Measurements from ENCODE around the gene UBN1.

Gene UBN1

GRCh38 chr16:4864728-4865127 is 17.4 kb downstream of the UBN1 start:
- DNase-seq = no peak

- DNase-seq = no peak
Measured at GRCh38 chr16:4865231-4865860, 18.1 kb downstream of the UBN1 start.

- no peak for DNase-seq
Measured at GRCh38 chr16:4866586-4866985, 19.3 kb downstream of the UBN1 start.

GRCh38 chr16:4868026-4868425 is 20.7 kb downstream of the UBN1 start:
- DNase-seq = no peak

- DNase-seq = no peak
Measured at GRCh38 chr16:4868535-4868934, 21.3 kb downstream of the UBN1 start.

GRCh38 chr16:4869147-4869805 is 22.0 kb downstream of the UBN1 start:
- no peak for DNase-seq

GRCh38 chr16:4870138-4870671 is 22.9 kb downstream of the UBN1 start:
- no peak for DNase-seq

GRCh38 chr16:4871071-4871470 is 23.8 kb downstream of the UBN1 start:
- no peak for DNase-seq

- DNase-seq = no peak
Measured at GRCh38 chr16:4873091-4873490, 25.8 kb downstream of the UBN1 start.

GRCh38 chr16:4874666-4875065 is 27.4 kb downstream of the UBN1 start:
- no peak for DNase-seq

GRCh38 chr16:4876646-4877379 is 29.5 kb downstream of the UBN1 start:
- no peak for DNase-seq

GRCh38 chr16:4877380-4877685 is 30.1 kb downstream of the UBN1 start:
- DNase-seq = no peak

- no peak for DNase-seq
Measured at GRCh38 chr16:4879049-4879448, 31.8 kb downstream of the UBN1 start.

GRCh38 chr16:4880006-4880580 is 32.8 kb downstream of the UBN1 start:
- DNase-seq = no peak

- DNase-seq = no peak
Measured at GRCh38 chr16:4882000-4882632, 34.8 kb downstream of the UBN1 start.

- no peak for DNase-seq
Measured at GRCh38 chr16:4882633-4883285, 35.5 kb downstream of the UBN1 start.

- no peak for DNase-seq
Measured at GRCh38 chr16:4883501-4883900, 36.2 kb downstream of the UBN1 start.

- no peak for DNase-seq
Measured at GRCh38 chr16:4884209-4884608, 36.9 kb downstream of the UBN1 start.

- no peak for DNase-seq
Measured at GRCh38 chr16:4884972-4885874, 37.9 kb downstream of the UBN1 start.

- no peak for DNase-seq
Measured at GRCh38 chr16:4886151-4886550, 38.9 kb downstream of the UBN1 start.

GRCh38 chr16:4888428-4889135 is 41.3 kb downstream of the UBN1 start:
- no peak for DNase-seq
